ENCODE results near the gene ARID5B.

- TF ChIP-seq CTCF (IDR thresholded peaks at IDR 0.05; ENCODE audit: poor library complexity) (no peak), EZH2phosphoT487 (IDR thresholded peaks at IDR 0.05; ENCODE audit: low read depth, severe bottlenecking, unreplicated experiment) (no peak)
Measured at GRCh38 chr10:62004042-62004441, 102.5 kb downstream of the ARID5B start.
